Dermis blood vessel endothelial cell (primary cell): ENCODE measurements around the gene PRKCD. TPM values are rescaled to one million over a fixed set of nuclear protein-coding genes. Genes with fewer than 3 reads are reported as not detected.

ENCODE experiments used
- DNase-seq: peaks from one replicate; pipeline ENCODE4 v3.0.0; 2010
- total RNA-seq: library from RNA; depleted of rRNA; stranded (reverse); fragments of >200 nt; gene quantifications from 2 replicates; pipeline ENCODE4 v1.2.3, GENCODE V29; 2014

Gene PRKCD
- total RNA-seq, 1 donor from 2014 or later: 2.2 TPM

GRCh38 chr3:53157974-53158580 is 2.9 kb upstream of the PRKCD start:
- no peak for DNase-seq

- no peak for DNase-seq
Measured at GRCh38 chr3:53158765-53159155, 2.2 kb upstream of the PRKCD start.

- DNase-seq: peak; percentile 78
Measured at GRCh38 chr3:53159156-53160060, 1.6 kb upstream of the PRKCD start.

GRCh38 chr3:53160061-53160659 is 849 bp upstream of the PRKCD start:
- no peak for DNase-seq

- DNase-seq: peak; percentile 17
Measured at GRCh38 chr3:53161450-53161819, 426 bp downstream of the PRKCD start.

GRCh38 chr3:53161820-53162671 is 1.0 kb downstream of the PRKCD start:
- peak; percentile 28 for DNase-seq

GRCh38 chr3:53162672-53163443 is 1.8 kb downstream of the PRKCD start:
- peak; percentile 13 for DNase-seq

- DNase-seq: no peak
Measured at GRCh38 chr3:53163444-53164387, 2.7 kb downstream of the PRKCD start.

- no peak for DNase-seq
Measured at GRCh38 chr3:53164911-53165310, 3.9 kb downstream of the PRKCD start.

- no peak for DNase-seq
Measured at GRCh38 chr3:53166206-53166605, 5.2 kb downstream of the PRKCD start.

- DNase-seq: peak; percentile 73
Measured at GRCh38 chr3:53166781-53167291, 5.8 kb downstream of the PRKCD start.

- DNase-seq: no peak
Measured at GRCh38 chr3:53167418-53168174, 6.6 kb downstream of the PRKCD start.

GRCh38 chr3:53168175-53168923 is 7.3 kb downstream of the PRKCD start:
- DNase-seq: no peak

GRCh38 chr3:53169045-53169831 is 8.2 kb downstream of the PRKCD start:
- DNase-seq: no peak

- no peak for DNase-seq
Measured at GRCh38 chr3:53169832-53170324, 8.9 kb downstream of the PRKCD start.

GRCh38 chr3:53170325-53171063 is 9.5 kb downstream of the PRKCD start:
- DNase-seq: no peak

GRCh38 chr3:53171064-53171418 is 10.0 kb downstream of the PRKCD start:
- DNase-seq: no peak
